K562 (cell line): ENCODE results near the gene LRRC10. TPM values are rescaled to one million over a fixed set of nuclear protein-coding genes. Genes with fewer than 3 reads are reported as not detected.
A peak's percentile ranks its signal among the peaks of the same experiment; 100 is the strongest.

Experiments used
- ARID3B ChIP-seq: fragments of 250-450 bp; sonication (Bioruptor Pico); IDR thresholded peaks from 2 replicates; pipeline ENCODE4 v1.4.0; 2020; ENCODE audit warnings: borderline replicate concordance
- BACH1 ChIP-seq: fragments of 200-800 bp; sonication (Bioruptor generic); IDR thresholded peaks from 2 replicates; pipeline ENCODE4 v1.6.1; 2016; ENCODE audit warnings: missing genetic modification characterization, missing compliant biosample characterization
- BCOR ChIP-seq: fragments of 450-650 bp; IDR thresholded peaks from 2 replicates; pipeline ENCODE4 v1.6.1; 2016
- CGGBP1 ChIP-seq: fragments of 250-450 bp; sonication (Bioruptor Pico); IDR thresholded peaks from 2 replicates; pipeline ENCODE4 v1.9.0; 2021; ENCODE audit warnings: mild to moderate bottlenecking
- CREM ChIP-seq: IDR thresholded peaks from 2 replicates; pipeline ENCODE4 v1.6.1; 2014; ENCODE audit warnings: antibody characterized with exemption, low read depth
- DIDO1 ChIP-seq: fragments of 450-650 bp; IDR thresholded peaks from 2 replicates; pipeline ENCODE4 v1.6.1; 2016; ENCODE audit warnings: low read depth, missing biosample characterization, missing genetic modification characterization
- EHMT2 ChIP-seq: fragments of 450-650 bp; IDR thresholded peaks from 2 replicates; pipeline ENCODE4 v1.6.1; 2018; ENCODE audit warnings: antibody characterized with exemption
- GATA2 ChIP-seq: sonication (generic); formaldehyde crosslinking; IDR thresholded peaks from 2 replicates; pipeline ENCODE4 v1.4.0; 2020; ENCODE audit warnings: mild to moderate bottlenecking, missing genetic modification reagents
- HDAC6 ChIP-seq: IDR thresholded peaks from 2 replicates; pipeline ENCODE4 v1.6.1; 2012; ENCODE audit warnings: low read depth, mild to moderate bottlenecking, control low read depth, inconsistent platforms, low read length, moderate library complexity
- HLTF ChIP-seq: fragments of 450-650 bp; IDR thresholded peaks from 2 replicates; pipeline ENCODE4 v1.6.1; 2016
- MECOM ChIP-seq: fragments of 250-450 bp; sonication (Bioruptor Pico); IDR thresholded peaks from 2 replicates; pipeline ENCODE4 v1.8.0; 2022; ENCODE audit warnings: inconsistent platforms
- RBM14 ChIP-seq: fragments of 200-400 bp; formaldehyde crosslinking; IDR thresholded peaks from 2 replicates; pipeline ENCODE4 v1.6.1; 2018; ENCODE audit warnings: low read depth, mild to moderate bottlenecking, low read length, moderate library complexity, borderline replicate concordance; ENCODE audit not compliant: insufficient read depth
- RBM25 ChIP-seq: fragments of 200-400 bp; formaldehyde crosslinking; IDR thresholded peaks from 2 replicates; pipeline ENCODE4 v1.6.1; 2018; ENCODE audit warnings: low read length, low read depth, moderate library complexity; ENCODE audit not compliant: severe bottlenecking
- TAF7 ChIP-seq: fragments of 450-650 bp; IDR thresholded peaks from 2 replicates; pipeline ENCODE4 v1.6.1; 2016; ENCODE audit warnings: missing genetic modification characterization, missing compliant biosample characterization
- TAF9B ChIP-seq: fragments of 450-650 bp; IDR thresholded peaks from 2 replicates; pipeline ENCODE4 v1.6.1; 2018; ENCODE audit warnings: mild to moderate bottlenecking; ENCODE audit not compliant: partially characterized antibody
- TCF7L2 ChIP-seq: fragments of 150-350 bp; IDR thresholded peaks from 2 replicates; pipeline ENCODE4 v1.6.1; 2016; ENCODE audit warnings: low read depth, mild to moderate bottlenecking, low read length, moderate library complexity
- TFAP4 ChIP-seq: sonication (generic); formaldehyde crosslinking; IDR thresholded peaks from 2 replicates; pipeline ENCODE4 v1.8.0; 2022; ENCODE audit warnings: missing genetic modification reagents, mild to moderate bottlenecking, moderate library complexity, borderline replicate concordance
- TRIM28 ChIP-seq: fragments of 450-650 bp; IDR thresholded peaks from 2 replicates; pipeline ENCODE4 v1.6.1; 2017
- ZBTB26 ChIP-seq: fragments of 450-650 bp; formaldehyde crosslinking; IDR thresholded peaks from 2 replicates; pipeline ENCODE4 v1.4.0; 2022; ENCODE audit warnings: missing genetic modification characterization
- ZNF143 ChIP-seq: sonication (generic); formaldehyde crosslinking; IDR thresholded peaks from 2 replicates; pipeline ENCODE4 v1.9.0; 2022; ENCODE audit warnings: mild to moderate bottlenecking, missing genetic modification reagents
- ZNF175 ChIP-seq: fragments of 200-800 bp; sonication (Bioruptor generic); IDR thresholded peaks from 2 replicates; pipeline ENCODE4 v1.6.1; 2016; ENCODE audit warnings: low read depth, mild to moderate bottlenecking, missing genetic modification characterization, missing compliant biosample characterization
- ZNF212 ChIP-seq: fragments of 450-650 bp; formaldehyde crosslinking; IDR thresholded peaks from 2 replicates; pipeline ENCODE4 v1.4.0; 2020; ENCODE audit warnings: mild to moderate bottlenecking
- ZNF232 ChIP-seq: sonication (generic); formaldehyde crosslinking; IDR thresholded peaks from 2 replicates; pipeline ENCODE4 v1.8.0; 2022; ENCODE audit warnings: mild to moderate bottlenecking, missing genetic modification reagents
- ZNF431 ChIP-seq: sonication (generic); formaldehyde crosslinking; IDR thresholded peaks from 2 replicates; pipeline ENCODE4 v1.8.0; 2022; ENCODE audit warnings: mild to moderate bottlenecking, missing genetic modification reagents
- ZNF79 ChIP-seq: fragments of 250-450 bp; sonication (Bioruptor Pico); IDR thresholded peaks from 2 replicates; pipeline ENCODE4 v1.4.0; 2020; ENCODE audit warnings: low read depth, mild to moderate bottlenecking, moderate library complexity
- polyA plus RNA-seq, 8 experiments: library from polyadenylated mRNA; depleted of rRNA in 4 of 8; stranded (reverse) in 5 of 8; unstranded in 3 of 8; fragments of >200 nt; fragmentation: Nextera tagmentation in 2 of 8; fragmentation: Illumina TruSeq in 1 of 8; extraction: Ambion mirVana in 2 of 8; extraction: Trizol in 1 of 8; gene quantifications; 2 replicates each; pipeline versions ENCODE4 v1.2.1 to v1.2.3, GENCODE V29; 2011 to 2014; ENCODE audit warnings: inconsistent platforms in 1 of 8, missing spikeins in 1 of 8
- total RNA-seq, 7 experiments: library from RNA; depleted of rRNA in 6 of 7; stranded (reverse); fragments of >200 nt in 6 of 7; fragmentation: Illumina TruSeq in 2 of 7; extraction: Trizol in 2 of 7; gene quantifications; 2 replicates each; pipeline versions ENCODE4 v1.2.1 to v1.2.3, GENCODE V29; 2011 to 2021; ENCODE audit warnings: low replicate concordance in 1 of 7

The LRRC10 gene
- total and polyA plus RNA-seq, 9 of the 15 experiments (the other 6 are each of a cell fraction or from before 2014, with no cell fraction given), result 0.09 TPM; not detected in 8

GRCh38 chr12:69585189-69586062, 25.3 kb downstream of the LRRC10 start, which contains the start of gene CCT2 (continued):
- TF ChIP-seq ARID3B (CRISPR knock-in tag) (no peak), BACH1 (tag) (no peak), TAF7 (tag) (peak; percentile 93), ZBTB26 (no peak), CGGBP1 (CRISPR knock-in tag) (no peak), CREM (peak; percentile 96), ZNF79 (CRISPR knock-in tag) (no peak), RBM14 (no peak), RBM25 (no peak), HDAC6 (no peak), GATA2 (CRISPR knock-in tag) (no peak), ZNF431 (peak; percentile 39; the same call in 1 of the 2 replicates), DIDO1 (tag) (no peak), HLTF (peak; percentile 87), TFAP4 (peak; percentile 93), BCOR (peak; percentile 73), ZNF143 (CRISPR knock-in tag) (no peak), ZNF232 (no peak), MECOM (CRISPR knock-in tag) (no peak), ZNF175 (CRISPR knock-in tag) (no peak), ZNF212 (CRISPR knock-in tag) (no peak), TAF9B (peak; percentile 93), EHMT2 (no peak), TRIM28 (0 out of 2 replicates have a peak, but pooled peaks have one; percentile 27), TCF7L2 (no peak; the same call in 1 of the 2 replicates)
